Left ventricle myocardium superior (tissue), 1 donor: Measurements from ENCODE around the gene CFAP61. TPM values are rescaled to one million over a fixed set of nuclear protein-coding genes. Genes with fewer than 3 reads are reported as not detected.
A peak's percentile ranks its signal among the peaks of the same experiment; 100 is the strongest.
"Not testable (repeated sequence)": the region's sequence is repeated elsewhere in the genome, so short reads cannot be mapped to it uniquely, and the experiment has no call there.

Source experiments
- ATAC-seq: fragments of 200-7000 bp; cut with Tn5 transposase; one replicate; pipeline ENCODE4 v1.9.1; 2020; ENCODE audit warnings: mild to moderate bottlenecking, moderate library complexity
- DNase-seq: peaks from one replicate; pipeline ENCODE4 v3.0.0-alpha.2; 2020
- intact Hi-C: fragments of 100-400 bp; cut with micrococcal nuclease; formaldehyde crosslinking; loops from one replicate; pipeline ENCODE4 v1.11.0; 2022
- total RNA-seq: library from RNA; stranded (reverse); fragmentation: NEBNext Ultra II Directional; extraction: Animal tissue kit (Norgen Biotek cat#: 25700); gene quantifications from one replicate; pipeline ENCODE4 v1.2.1, GENCODE V29; 2021
- donor health status: DM: no; HTN: yes; CAD: no; lungs with severe emphysema.

CFAP61 gene
- total RNA-seq, 1 donor from 2014 or later = 23.8 TPM

GRCh38 chr20:20218106-20218505 lies 165.8 kb downstream of the CFAP61 start:
- DNase-seq, intact Hi-C loops: not testable (repeated sequence)

GRCh38 chr20:20219016-20219415 lies 166.7 kb downstream of the CFAP61 start:
- intact Hi-C loops = no loop called here
- ATAC-seq = no peak
- DNase-seq = no peak

More at GRCh38 chr20:20218106-20218505, 165.8 kb downstream of the CFAP61 start:
- ATAC-seq = not testable (repeated sequence)

- no peak for ATAC-seq
- no peak for DNase-seq
- intact Hi-C loops = no loop called here
These were observed 167.8 kb downstream of the CFAP61 start for GRCh38 chr20:20220134-20220533.

- no peak for DNase-seq
- intact Hi-C loops = no loop called here
- ATAC-seq = no peak
These were observed 171.6 kb downstream of the CFAP61 start for GRCh38 chr20:20223981-20224380.

- ATAC-seq = no peak
- intact Hi-C loops = no loop called here
- DNase-seq = no peak
These were observed 172.5 kb downstream of the CFAP61 start for GRCh38 chr20:20224806-20225205.

DNA sequence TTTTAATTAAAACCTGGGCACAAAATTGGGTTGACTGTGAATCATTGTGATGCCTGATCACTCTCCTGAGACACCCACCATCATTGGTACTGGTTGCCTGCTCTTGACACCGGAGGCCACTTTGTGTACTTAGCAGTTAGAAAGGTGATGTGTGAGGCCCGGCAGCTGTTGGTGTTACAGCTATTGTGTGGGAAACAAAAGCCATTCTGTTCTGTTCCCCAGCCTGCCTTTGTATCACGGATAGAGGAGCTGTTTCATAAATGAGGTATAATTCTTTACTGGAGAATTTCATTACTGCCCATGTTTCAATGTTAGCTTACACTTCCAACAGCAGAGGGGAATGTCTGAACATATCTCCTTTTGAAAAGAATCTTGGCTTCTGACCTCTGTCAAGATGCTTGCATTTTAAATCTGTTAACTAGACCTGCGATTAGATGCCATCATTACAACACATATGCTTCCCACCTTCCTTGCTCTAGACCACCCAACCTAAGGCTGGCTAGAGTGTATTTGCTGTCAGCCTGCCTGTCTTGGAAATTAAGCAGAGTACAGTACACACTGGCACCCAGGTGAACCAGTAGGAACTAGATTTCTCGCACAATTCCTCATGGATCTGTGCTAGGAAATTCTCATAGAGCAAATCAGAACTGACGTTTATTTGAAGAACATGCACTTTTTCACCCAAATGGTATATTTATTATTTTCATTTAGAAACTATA lies 173.2 kb downstream of the CFAP61 start:
- intact Hi-C loops = no loop called here
- ATAC-seq (no peak), DNase-seq (no peak)

DNA sequence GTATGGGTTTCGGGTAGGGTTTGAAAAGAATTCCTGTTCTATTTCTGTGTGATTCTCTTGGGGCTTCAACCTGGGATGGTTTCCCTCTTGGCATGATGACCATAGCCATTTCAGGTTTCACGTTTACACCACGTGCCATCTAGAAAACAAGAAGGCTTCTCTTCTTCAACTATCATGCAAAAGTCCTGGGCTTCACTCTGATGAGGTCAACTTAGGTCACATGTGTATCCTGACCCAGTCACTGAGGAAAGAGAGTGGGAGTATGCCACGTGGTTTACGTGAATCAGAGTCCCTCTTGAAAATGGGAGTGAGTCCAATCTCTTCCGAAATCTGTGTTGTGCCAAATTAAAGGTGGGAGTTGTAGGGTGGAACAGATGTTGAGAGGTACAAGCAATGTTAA lies 174.2 kb downstream of the CFAP61 start:
- ATAC-seq (no peak), DNase-seq (no peak)
- intact Hi-C loops = no loop called here

DNA sequence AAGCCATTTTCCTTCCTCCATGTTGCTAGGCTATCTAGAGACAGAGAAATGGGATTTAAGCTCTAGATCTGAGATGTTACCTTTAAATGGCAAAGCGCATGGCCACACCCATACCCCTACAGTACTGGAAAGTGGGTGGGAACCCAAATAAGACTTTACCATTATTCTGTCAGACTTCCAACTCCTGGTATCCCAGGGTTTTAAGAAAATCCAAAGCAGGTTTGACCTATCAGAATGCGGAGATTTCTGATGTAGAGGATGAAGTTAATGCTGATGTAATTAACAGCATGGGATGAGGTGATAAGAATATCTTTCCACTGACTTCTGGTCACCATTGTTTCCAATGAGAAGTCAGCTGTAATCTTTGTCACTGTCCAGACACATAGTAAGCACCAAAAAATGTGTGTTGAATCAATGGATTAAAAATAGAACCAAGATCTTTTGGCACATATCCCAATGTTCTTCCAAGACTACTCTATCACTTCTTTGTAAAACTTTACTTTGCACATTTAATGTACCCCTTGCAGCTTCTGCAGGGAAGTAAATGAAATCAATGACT lies 174.8 kb downstream of the CFAP61 start:
- DNase-seq = no peak
- intact Hi-C loops = no loop called here
- no peak for ATAC-seq

DNA sequence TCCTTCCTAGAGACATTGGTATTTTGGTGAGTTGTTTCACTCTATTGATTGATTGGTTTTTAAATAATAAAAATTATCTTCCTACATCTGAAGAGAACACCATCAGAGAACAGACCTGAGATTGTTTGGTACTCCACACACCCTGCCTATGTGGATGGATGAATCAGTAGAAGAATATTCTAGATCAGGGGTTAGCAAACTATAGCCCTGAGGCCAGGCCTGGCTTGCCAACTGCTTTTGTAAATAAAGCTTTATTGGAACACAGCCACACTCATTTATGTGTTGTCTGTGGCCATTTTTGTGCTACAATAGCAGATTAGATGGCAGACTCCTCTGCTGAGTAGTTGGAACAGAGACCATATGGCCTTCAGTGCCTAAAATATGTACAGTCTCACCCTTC lies 176.0 kb downstream of the CFAP61 start:
- DNase-seq (no peak), ATAC-seq (no peak)
- intact Hi-C loops = no loop called here

- no peak for DNase-seq
- peak; percentile 33 for ATAC-seq
- intact Hi-C loops = no loop called here
These were observed 177.3 kb downstream of the CFAP61 start for GRCh38 chr20:20229595-20229994.

DNA sequence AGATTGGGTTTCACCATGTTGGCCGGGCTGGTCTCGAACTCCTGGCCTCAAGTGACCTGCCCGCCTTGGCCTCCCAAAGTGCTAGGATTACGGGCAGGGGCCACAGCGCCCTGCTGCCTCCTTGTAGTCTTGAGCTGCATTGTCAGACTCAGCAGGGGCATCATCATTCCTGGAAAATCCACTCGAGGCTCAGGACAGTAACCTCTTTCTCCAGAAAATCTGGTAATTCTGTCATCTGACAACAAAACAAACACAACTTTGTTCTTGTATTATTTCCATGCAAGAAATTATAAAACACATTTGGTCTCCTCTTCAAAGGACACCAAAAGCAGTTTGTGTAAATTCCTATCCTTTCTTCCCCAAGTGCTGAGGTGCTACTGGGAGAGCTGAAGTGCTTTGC lies 178.4 kb downstream of the CFAP61 start:
- DNase-seq (no peak), ATAC-seq (no peak)
- intact Hi-C loops = no loop called here

GRCh38 chr20:20231528-20232298 lies 179.4 kb downstream of the CFAP61 start:
- peak; percentile 74 for ATAC-seq
- DNase-seq = no peak
- intact Hi-C loops = loop anchor here (2.0 kb wide), 1 partner anchor 39 kb away; no protein-coding TSS in a partner anchor

DNA sequence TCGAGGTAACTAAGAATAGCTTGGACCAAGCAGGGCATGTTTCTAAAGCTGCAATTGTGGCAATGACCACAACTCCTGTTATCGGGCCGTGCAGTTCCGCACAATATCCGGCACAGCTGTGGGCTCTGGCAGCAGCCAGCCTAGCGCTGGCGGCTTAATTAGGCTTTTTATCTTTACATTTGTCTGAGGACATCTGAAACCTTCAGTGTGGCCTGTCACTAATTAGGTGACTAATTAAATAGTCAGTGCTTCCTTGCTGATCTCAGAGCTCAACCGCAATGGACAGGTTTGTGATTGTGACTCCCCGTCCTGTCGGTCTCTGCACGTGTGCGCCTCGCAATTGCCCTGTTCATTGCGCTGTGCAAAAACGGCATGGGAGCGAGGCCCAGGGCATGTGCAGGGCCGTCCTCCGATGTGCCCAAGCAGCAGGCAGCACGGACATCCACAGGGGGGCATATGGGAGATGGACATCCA lies 180.7 kb downstream of the CFAP61 start:
- DNase-seq (no peak), ATAC-seq (peak; percentile 39)
- intact Hi-C loops = loop anchor here (2.0 kb wide), 1 partner anchor 40 kb away; no protein-coding TSS in a partner anchor

GRCh38 chr20:20235681-20236080 lies 183.3 kb downstream of the CFAP61 start:
- DNase-seq = no peak
- ATAC-seq = no peak
- intact Hi-C loops = loop anchor here (5.0 kb wide), 1 partner anchor 153 kb away; no protein-coding TSS in a partner anchor

- ATAC-seq (peak; percentile 71), DNase-seq (no peak)
- intact Hi-C loops = loop anchor here (5.0 kb wide), 1 partner anchor 155 kb away; no protein-coding TSS in a partner anchor
These were observed 185.0 kb downstream of the CFAP61 start for GRCh38 chr20:20237093-20237959.

DNA sequence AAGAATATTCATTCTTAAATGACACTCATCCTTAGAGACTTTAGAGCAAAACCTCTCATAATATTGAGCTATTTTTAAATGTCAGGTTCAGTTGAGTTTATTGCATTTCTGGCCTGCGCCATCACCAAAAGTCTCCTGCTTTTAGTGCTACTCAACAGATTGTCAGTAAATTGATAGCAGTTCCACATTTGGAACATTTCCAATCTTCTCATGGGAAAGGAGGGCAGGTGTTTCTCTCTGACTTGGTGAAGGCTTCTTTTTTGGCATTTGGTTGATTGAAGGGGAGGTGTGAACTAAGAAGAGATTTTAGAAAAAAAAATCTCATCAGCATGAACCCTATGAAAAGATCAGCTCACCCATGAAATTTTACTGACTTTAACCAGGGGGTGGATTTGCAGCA lies 189.6 kb downstream of the CFAP61 start:
- ATAC-seq = no peak
- DNase-seq = no peak
- intact Hi-C loops = no loop called here

DNA sequence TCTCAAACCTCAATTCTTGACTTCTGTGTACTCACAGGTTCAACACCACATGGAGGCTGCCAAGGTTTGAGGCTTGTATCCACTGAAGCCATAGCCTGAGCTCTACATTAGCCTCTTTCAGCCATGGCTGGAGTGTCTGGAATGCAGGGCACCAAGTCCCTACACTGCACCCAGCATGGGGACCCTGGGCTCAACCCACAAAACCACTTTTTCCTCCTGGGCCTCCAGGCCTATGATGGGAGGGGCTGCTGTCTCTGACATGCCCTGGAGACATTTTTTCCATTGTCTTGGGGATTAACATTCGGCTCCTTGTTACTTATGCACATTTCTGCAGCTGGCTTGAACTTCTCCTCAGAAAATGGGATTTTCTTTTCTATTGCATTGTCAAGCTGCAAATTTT lies 192.1 kb downstream of the CFAP61 start:
- ATAC-seq, DNase-seq, intact Hi-C loops: not testable (repeated sequence)

- no peak for DNase-seq
- intact Hi-C loops = no loop called here
- no peak for ATAC-seq
These were observed 194.8 kb downstream of the CFAP61 start for GRCh38 chr20:20246996-20247633.
